ENCODE data around the gene MSRB2.

The MSRB2 gene

GRCh38 chr10:23088609-23089008 lies 6.8 kb upstream of the MSRB2 start:
- no peak for TF ChIP-seq CTCF (IDR thresholded peaks at IDR 0.05; ENCODE audit: low read depth, low read length)
- no peak for DNase-seq (ENCODE audit: extremely low read depth, low read depth)

GRCh38 chr10:23094786-23095403 lies 484 bp upstream of the MSRB2 start:
- DNase-seq (ENCODE audit: extremely low read depth, low read depth), result no peak
- no peak for TF ChIP-seq CTCF (IDR thresholded peaks at IDR 0.05; ENCODE audit: low read depth, low read length)

- TF ChIP-seq CTCF (IDR thresholded peaks at IDR 0.05; ENCODE audit: low read depth, low read length), result no peak
- DNase-seq (ENCODE audit: extremely low read depth, low read depth), result no peak
Measured at GRCh38 chr10:23095966-23096801, 805 bp downstream of the MSRB2 start.

GRCh38 chr10:23096802-23097549 lies 1.6 kb downstream of the MSRB2 start:
- no peak for TF ChIP-seq CTCF (IDR thresholded peaks at IDR 0.05; ENCODE audit: low read depth, low read length)
- DNase-seq (ENCODE audit: extremely low read depth, low read depth), result no peak

- TF ChIP-seq CTCF (IDR thresholded peaks at IDR 0.05; ENCODE audit: low read depth, low read length), result no peak
- no peak for DNase-seq (ENCODE audit: extremely low read depth, low read depth)
Measured at GRCh38 chr10:23099079-23099478, 3.7 kb downstream of the MSRB2 start.

DNA sequence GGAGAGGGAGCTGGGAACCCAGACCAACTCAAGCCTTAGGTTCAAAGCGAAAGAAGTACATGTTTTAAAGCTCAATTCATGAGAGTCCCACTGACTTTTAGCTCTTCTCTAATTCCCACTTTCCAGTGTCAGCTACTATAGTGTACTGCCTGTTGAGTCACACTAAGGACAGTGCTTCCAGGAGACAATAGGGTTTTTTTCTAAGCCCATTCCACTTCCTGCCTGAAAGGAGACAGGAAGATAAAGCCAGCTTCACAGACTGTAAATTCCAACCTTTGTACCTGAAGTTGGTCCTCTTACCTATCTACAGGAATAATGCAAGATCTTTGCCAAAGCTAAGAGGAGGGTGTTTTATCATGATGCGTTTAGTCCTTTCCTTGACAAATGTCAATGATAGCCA lies 4.4 kb downstream of the MSRB2 start:
- no peak for DNase-seq (ENCODE audit: extremely low read depth, low read depth)

More for the DNA sequence above, 4.4 kb downstream of the MSRB2 start:
- no peak for TF ChIP-seq CTCF (IDR thresholded peaks at IDR 0.05; ENCODE audit: low read depth, low read length)

Data from AG09319 (cell line).